CD1c-positive myeloid dendritic cell (primary cell): ENCODE results near the gene PLCL1.

Experiments
- DNase-seq: peaks from one replicate; pipeline ENCODE4 v3.0.0-alpha.2; 2016; ENCODE audit errors: extremely low spot score

PLCL1 gene

GRCh38 chr2:198060277-198060676 is 255.9 kb downstream of the PLCL1 start:
- DNase-seq, result no peak

GRCh38 chr2:198062826-198063225 is 258.4 kb downstream of the PLCL1 start:
- DNase-seq, result no peak

GRCh38 chr2:198063242-198063641 is 258.8 kb downstream of the PLCL1 start:
- DNase-seq, result no peak

- no peak for DNase-seq
Observed at GRCh38 chr2:198065322-198065721, 260.9 kb downstream of the PLCL1 start.

- no peak for DNase-seq
Observed at GRCh38 chr2:198066597-198066996, 262.2 kb downstream of the PLCL1 start.

- DNase-seq, result no peak
Observed at GRCh38 chr2:198072655-198073054, 268.3 kb downstream of the PLCL1 start.

- DNase-seq, result no peak
Observed at GRCh38 chr2:198073253-198073652, 268.9 kb downstream of the PLCL1 start.

GRCh38 chr2:198077477-198077876 is 273.1 kb downstream of the PLCL1 start:
- DNase-seq, result no peak

- DNase-seq, result no peak
Observed at GRCh38 chr2:198080879-198081765, 276.7 kb downstream of the PLCL1 start.

GRCh38 chr2:198084156-198084555 is 279.8 kb downstream of the PLCL1 start:
- no peak for DNase-seq

GRCh38 chr2:198096002-198096401 is 291.6 kb downstream of the PLCL1 start:
- peak; percentile 56 for DNase-seq

GRCh38 chr2:198096965-198097364 is 292.6 kb downstream of the PLCL1 start:
- DNase-seq, result no peak

GRCh38 chr2:198097630-198098029 is 293.2 kb downstream of the PLCL1 start:
- DNase-seq, result no peak

- DNase-seq, result no peak
Observed at GRCh38 chr2:198098386-198098785, 294.0 kb downstream of the PLCL1 start.

- DNase-seq, result no peak
Observed at GRCh38 chr2:198098918-198099317, 294.5 kb downstream of the PLCL1 start.

- DNase-seq, result peak; percentile 82
Observed at GRCh38 chr2:198100346-198100745, 296.0 kb downstream of the PLCL1 start.

GRCh38 chr2:198101688-198102087 is 297.3 kb downstream of the PLCL1 start:
- DNase-seq, result no peak

- no peak for DNase-seq
Observed at GRCh38 chr2:198102120-198102519, 297.7 kb downstream of the PLCL1 start.

- no peak for DNase-seq
Observed at GRCh38 chr2:198102856-198103255, 298.5 kb downstream of the PLCL1 start.

- DNase-seq, result peak; percentile 88
Observed at GRCh38 chr2:198106621-198107385, 302.4 kb downstream of the PLCL1 start.

- DNase-seq, result no peak
Observed at GRCh38 chr2:198113316-198113715, 308.9 kb downstream of the PLCL1 start.

- DNase-seq, result no peak
Observed at GRCh38 chr2:198114064-198114463, 309.7 kb downstream of the PLCL1 start.

GRCh38 chr2:198115201-198115600 is 310.8 kb downstream of the PLCL1 start:
- DNase-seq, result no peak
